Measurements from ENCODE around the gene OTUD3.
A peak's percentile ranks its signal among the peaks of the same experiment; 100 is the strongest.
"Not testable (repeated sequence)": the region's sequence is repeated elsewhere in the genome, so short reads cannot be mapped to it uniquely, and the experiment has no call there.

OTUD3 gene

GRCh38 chr1:19918057-19918456, 35.9 kb downstream of the OTUD3 start:
- DNase-seq (ENCODE audit: low spot score): peak; percentile 68

GRCh38 chr1:19920132-19920710, 38.0 kb downstream of the OTUD3 start:
- no peak for DNase-seq (ENCODE audit: low spot score)

- DNase-seq (ENCODE audit: low spot score): no peak
Observed at GRCh38 chr1:19921310-19921709, 39.1 kb downstream of the OTUD3 start.

- DNase-seq (ENCODE audit: low spot score): no peak
Observed at GRCh38 chr1:19922015-19922688, 40.0 kb downstream of the OTUD3 start.

GRCh38 chr1:19923137-19923952, 41.1 kb downstream of the OTUD3 start, which contains the start of gene PLA2G2E:
PLA2G2E (minus strand) TSS chr1:19923617; CDS start chr1:19923559, 58 bp downstream.
- DNase-seq (ENCODE audit: low spot score): no peak

- DNase-seq (ENCODE audit: low spot score): no peak
Observed at GRCh38 chr1:19923953-19924346, 41.8 kb downstream of the OTUD3 start.

GRCh38 chr1:19925342-19926070, 43.3 kb downstream of the OTUD3 start:
- no peak for DNase-seq (ENCODE audit: low spot score)

GRCh38 chr1:19926296-19927129, 44.3 kb downstream of the OTUD3 start:
- DNase-seq (ENCODE audit: low spot score): no peak

GRCh38 chr1:19927130-19927421, 44.9 kb downstream of the OTUD3 start:
- not testable (repeated sequence) for DNase-seq (ENCODE audit: low spot score)

GRCh38 chr1:19932866-19933265, 50.7 kb downstream of the OTUD3 start:
- no peak for DNase-seq (ENCODE audit: low spot score)

GRCh38 chr1:19934336-19934735, 52.1 kb downstream of the OTUD3 start:
- no peak for DNase-seq (ENCODE audit: low spot score)

- DNase-seq (ENCODE audit: low spot score): no peak
Observed at GRCh38 chr1:19936061-19936750, 54.0 kb downstream of the OTUD3 start.

- DNase-seq (ENCODE audit: low spot score): no peak
Observed at GRCh38 chr1:19938472-19938871, 56.3 kb downstream of the OTUD3 start.

GRCh38 chr1:19940486-19941205, 58.5 kb downstream of the OTUD3 start:
- no peak for DNase-seq (ENCODE audit: low spot score)

GRCh38 chr1:19941206-19941568, 59.0 kb downstream of the OTUD3 start:
- DNase-seq (ENCODE audit: low spot score): no peak

- DNase-seq (ENCODE audit: low spot score): no peak
Observed at GRCh38 chr1:19942088-19942487, 59.9 kb downstream of the OTUD3 start.

- no peak for DNase-seq (ENCODE audit: low spot score)
Observed at GRCh38 chr1:19942657-19943056, 60.5 kb downstream of the OTUD3 start.

GRCh38 chr1:19945914-19946313, 63.7 kb downstream of the OTUD3 start:
- DNase-seq (ENCODE audit: low spot score): no peak

GRCh38 chr1:19946331-19946751, 64.1 kb downstream of the OTUD3 start:
- no peak for DNase-seq (ENCODE audit: low spot score)

GRCh38 chr1:19946971-19947370, 64.8 kb downstream of the OTUD3 start:
- DNase-seq (ENCODE audit: low spot score): no peak

All from HuH-7.5 (cell line).